ENCODE results near the gene APOL2.
"Not testable (repeated sequence)": the region's sequence is repeated elsewhere in the genome, so short reads cannot be mapped to it uniquely, and the experiment has no call there.

APOL2 gene

DNA sequence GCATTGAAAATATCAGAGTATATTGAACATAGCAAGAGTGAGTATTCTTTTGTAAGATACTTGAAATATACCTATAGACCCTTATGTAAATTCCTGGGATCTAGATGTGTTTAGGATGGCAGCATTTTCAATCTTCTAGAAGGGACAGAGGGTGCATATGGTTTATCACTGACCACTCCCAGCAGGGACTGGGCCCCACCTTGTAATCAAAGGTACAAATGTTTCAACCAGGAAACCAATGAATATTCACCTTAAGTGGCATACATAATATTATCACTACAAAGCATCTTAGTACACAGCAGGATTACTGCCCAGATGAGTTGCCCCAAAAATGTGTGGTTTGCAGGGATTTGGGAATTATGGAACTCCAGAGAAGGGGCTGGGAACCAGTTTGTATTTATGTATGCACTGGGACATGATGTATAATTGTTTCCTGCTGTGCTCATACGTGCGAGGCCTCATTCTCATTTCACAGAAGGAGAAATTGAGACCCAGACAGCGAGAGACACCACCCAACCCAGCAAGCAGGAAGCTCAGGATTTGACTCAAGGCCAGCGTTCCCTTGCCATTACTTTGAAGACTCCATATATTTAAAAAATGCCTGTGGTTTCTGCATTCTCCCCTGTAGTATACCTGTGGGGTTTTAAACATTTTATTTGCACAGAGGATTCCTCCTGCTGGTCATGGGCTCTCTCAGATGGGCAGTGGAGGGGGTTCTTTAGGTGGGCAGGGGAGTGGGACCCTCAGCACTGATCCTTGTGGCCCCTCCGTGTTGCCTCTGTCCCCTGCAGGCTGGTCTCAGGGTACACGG is 42.9 kb downstream of the APOL2 start:
- DNase-seq: no peak

GRCh38 chr22:36194971-36195370 is 44.4 kb downstream of the APOL2 start:
- DNase-seq: peak; percentile 17

- no peak for DNase-seq
Observed at GRCh38 chr22:36194385-36194784, 44.9 kb downstream of the APOL2 start.

- DNase-seq: no peak
Observed at GRCh38 chr22:36193577-36193976, 45.8 kb downstream of the APOL2 start.

GRCh38 chr22:36193171-36193570 is 46.2 kb downstream of the APOL2 start:
- DNase-seq: no peak

- DNase-seq: no peak
Observed at GRCh38 chr22:36192542-36192941, 46.8 kb downstream of the APOL2 start.

DNA sequence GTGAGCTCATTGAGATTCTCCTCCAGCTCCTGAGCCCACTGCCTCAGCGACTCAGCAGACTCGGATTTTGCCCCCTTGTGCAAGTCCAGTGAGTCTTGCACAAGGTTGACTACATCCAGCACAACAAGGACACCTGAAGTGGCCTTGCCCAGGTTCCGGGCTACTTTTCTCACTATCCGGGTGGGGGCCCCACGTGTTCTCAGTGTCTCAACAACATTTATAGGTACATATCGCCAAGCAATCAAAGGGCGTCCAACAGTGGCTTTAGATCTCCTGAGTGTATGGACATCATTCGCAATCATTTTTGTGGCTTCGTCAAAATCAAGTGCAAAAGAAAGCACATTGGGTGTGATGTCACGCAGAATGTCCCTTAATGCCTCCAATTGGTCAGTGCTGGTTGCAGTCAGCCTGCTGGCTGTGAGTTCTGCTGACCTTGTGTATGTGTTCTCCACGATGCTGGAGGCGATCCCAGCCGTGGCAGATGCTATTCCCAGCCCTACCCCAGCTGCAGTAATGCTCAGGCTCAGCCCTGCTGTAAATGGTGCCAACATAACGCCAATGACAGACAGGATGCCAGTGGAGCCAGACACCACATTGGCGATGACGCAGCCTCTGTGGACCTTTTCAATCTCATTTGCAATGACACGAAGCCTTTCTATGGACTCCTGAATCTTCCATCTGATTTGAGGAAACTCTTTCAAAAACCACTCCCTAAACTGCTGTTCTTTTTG is 48.1 kb downstream of the APOL2 start:
- DNase-seq: no peak

GRCh38 chr22:36187862-36188261 is 51.5 kb downstream of the APOL2 start:
- not testable (repeated sequence) for DNase-seq

DNA sequence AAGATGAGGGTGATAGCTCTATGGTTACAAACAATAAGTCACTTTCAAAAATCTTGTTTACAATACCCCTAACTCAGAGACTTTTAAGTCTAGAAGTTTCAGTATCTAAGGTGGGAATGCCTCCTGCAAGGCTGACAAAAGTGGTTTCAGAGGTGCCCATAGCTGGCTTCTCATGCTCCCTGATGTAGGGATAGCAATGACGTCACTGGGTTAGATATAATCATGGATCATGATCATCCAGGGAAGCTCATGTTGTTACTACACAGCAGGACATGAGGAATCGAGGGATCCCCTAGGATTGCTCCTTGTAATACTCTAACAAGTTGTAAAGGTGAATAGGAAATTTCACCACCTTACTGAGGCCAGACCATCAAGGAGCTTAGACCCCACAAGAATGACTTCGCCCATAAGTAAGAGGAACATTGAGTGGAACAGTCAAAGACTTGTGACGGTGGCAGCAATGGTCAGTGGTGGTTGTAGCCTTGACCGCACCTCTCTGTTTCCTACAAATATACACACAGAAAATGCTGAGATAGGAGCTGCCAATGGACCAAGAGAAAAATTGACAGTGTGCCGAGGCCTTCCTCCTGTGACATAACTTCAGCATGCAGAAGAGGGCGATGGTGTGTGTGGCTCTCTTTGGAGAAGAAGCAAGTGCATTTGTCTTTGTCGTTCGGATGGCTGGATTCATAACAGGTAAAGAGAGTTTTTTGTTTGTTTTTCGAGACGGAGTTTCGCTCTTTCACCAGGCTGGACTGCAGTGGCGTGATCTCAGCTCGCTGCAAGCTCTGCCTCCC is 53.3 kb downstream of the APOL2 start:
- DNase-seq: no peak

- DNase-seq: no peak
Observed at GRCh38 chr22:36184433-36185025, 54.8 kb downstream of the APOL2 start.

DNA sequence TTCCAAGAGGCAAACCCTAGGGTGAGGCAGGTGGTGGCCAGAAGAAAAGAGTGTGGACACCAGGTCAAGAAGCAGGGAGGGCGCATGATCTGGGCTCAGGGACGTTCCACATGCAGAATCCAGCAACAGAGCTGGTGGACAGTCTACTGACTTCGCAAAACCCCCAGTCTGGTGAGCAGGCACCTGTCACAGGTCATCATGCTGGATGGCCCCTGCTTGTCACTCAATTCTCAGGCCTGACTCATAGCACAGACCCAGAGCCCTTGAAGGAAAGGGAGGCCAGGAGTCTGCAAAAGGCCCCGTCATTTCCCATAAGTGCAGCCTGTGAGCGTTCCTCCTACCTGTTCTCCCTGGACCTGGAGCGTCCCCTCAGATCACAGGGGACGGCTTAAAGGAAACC is 55.9 kb downstream of the APOL2 start:
- DNase-seq: no peak

GRCh38 chr22:36182857-36183256 is 56.5 kb downstream of the APOL2 start:
- no peak for DNase-seq

GRCh38 chr22:36182056-36182455 is 57.3 kb downstream of the APOL2 start:
- DNase-seq: no peak

DNA sequence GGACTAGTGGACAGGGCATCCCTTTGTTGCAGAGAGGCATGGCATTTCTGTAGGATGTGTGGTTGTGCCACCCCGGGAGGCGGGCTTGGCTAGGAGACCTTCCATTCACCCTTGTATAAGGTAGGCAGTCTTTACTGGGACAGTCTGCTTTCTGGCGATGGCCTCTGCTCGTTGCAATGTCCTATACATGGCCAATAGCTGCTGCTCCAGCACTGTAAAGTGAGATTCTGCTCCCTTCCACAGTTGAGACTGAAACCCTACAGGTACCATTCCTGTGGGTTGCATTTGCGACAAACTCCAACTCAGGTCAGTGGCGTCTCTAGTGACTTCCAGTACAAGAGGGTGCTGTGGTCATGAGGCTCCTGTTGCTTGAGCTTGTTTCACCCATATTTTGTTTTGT is 58.4 kb downstream of the APOL2 start:
- no peak for DNase-seq

DNA sequence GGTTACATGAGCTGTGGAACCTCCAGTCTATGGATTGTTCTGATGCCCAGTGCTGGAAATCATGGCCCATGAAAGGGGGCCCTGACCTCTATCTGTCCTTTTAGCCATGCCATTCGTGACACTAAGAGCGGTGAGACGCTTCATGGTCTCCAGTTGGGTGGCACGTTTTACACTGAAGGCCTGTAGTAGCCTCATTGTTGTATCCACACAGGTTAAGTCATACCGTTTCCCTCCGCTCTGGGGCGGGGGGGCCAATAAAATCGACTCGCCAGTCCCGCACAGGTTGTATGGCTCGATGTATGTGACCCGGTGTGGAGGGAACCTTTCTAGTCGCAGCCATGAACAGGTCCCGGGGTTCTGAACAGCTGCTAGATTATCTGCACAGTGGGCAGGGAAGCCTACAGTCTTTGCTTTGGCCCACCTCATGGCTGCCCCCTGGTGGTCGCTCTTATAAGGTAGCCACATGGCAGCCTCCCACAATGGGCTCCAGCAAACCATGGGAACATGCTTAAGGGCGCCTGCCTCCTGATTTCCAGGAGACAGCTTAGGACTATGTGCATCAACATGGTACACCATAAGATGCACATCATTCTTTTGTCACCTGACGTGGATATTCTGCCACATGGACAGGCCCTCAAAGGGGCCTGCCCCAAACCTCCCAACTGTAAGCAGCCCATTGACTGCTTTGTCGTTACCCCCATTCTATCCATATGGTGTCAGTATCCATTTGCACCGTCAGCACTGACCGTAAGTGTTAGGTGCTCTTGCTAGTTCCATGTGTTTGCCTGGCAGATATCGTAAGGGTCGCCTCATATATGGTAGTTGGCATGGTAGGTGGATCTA is 59.1 kb downstream of the APOL2 start:
- DNase-seq: peak; percentile 75

DNA sequence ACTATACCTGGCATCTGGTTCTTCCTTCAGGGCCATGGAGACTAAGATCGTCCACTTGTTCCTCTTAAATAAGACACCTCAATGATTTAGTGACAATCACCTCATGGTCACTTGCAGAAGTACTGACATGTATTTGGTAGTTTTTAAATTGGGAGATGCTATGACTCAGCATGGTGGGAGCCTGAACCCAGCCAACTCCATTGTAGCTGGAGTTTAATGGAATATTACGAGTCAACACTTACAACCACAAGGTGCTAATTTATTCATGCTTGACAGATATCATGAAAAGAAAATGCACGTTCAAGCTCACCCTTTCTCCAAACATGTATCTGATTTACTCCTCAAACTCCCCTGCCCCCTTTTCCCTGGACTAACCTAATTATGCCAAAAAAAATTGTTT is 62.2 kb downstream of the APOL2 start:
- DNase-seq: no peak
